H9 (cell line): ENCODE results near the gene SNRNP40. TPM values are rescaled to one million over a fixed set of nuclear protein-coding genes. Genes with fewer than 3 reads are reported as not detected.

Experiments
- DNase-seq: peaks from one replicate; pipeline ENCODE4 v3.0.0-alpha.2; 2017
- H2AFZ ChIP-seq: one replicate; pipeline ENCODE4 v1.6.1; 2013; ENCODE audit warnings: mild to moderate bottlenecking, low read length, control low read depth, moderate library complexity
- H2AK5ac ChIP-seq: 2 replicates; pipeline ENCODE4 v1.6.1; 2013; ENCODE audit warnings: low read length, control low read depth, mixed read lengths; ENCODE audit not compliant: insufficient read length
- H2BK120ac ChIP-seq: one replicate; pipeline ENCODE4 v1.6.1; 2013; ENCODE audit warnings: low read depth, mild to moderate bottlenecking, low read length, control low read depth, inconsistent platforms; ENCODE audit not compliant: poor library complexity, severe bottlenecking
- H2BK12ac ChIP-seq: 2 replicates; pipeline ENCODE4 v1.6.1; 2013; ENCODE audit warnings: low read length, control low read depth, mixed read lengths, low read depth; ENCODE audit not compliant: insufficient read length
- H2BK15ac ChIP-seq: 2 replicates; pipeline ENCODE4 v1.6.1; 2013; ENCODE audit warnings: low read depth, low read length, control low read depth
- H2BK20ac ChIP-seq: one replicate; pipeline ENCODE4 v1.6.1; 2013; ENCODE audit warnings: low read depth, mild to moderate bottlenecking, low read length, control low read depth, inconsistent platforms; ENCODE audit not compliant: poor library complexity, severe bottlenecking
- H2BK5ac ChIP-seq: 2 replicates; pipeline ENCODE4 v1.6.1; 2013; ENCODE audit warnings: low read length, control low read depth, mixed read lengths; ENCODE audit not compliant: insufficient read length
- H3K14ac ChIP-seq: 2 replicates; pipeline ENCODE4 v1.6.1; 2013; ENCODE audit warnings: low read length, control low read depth; ENCODE audit not compliant: insufficient read depth
- H3K18ac ChIP-seq: 2 replicates; pipeline ENCODE4 v1.6.1; 2013; ENCODE audit warnings: low read depth, mild to moderate bottlenecking, mixed read lengths, low read length, control low read depth; ENCODE audit not compliant: insufficient read length
- H3K23ac ChIP-seq: 2 replicates; pipeline ENCODE4 v1.6.1; 2013; ENCODE audit warnings: low read length, control low read depth, mixed read lengths, low read depth; ENCODE audit not compliant: insufficient read length
- H3K23me2 ChIP-seq: 2 replicates; pipeline ENCODE4 v1.6.1; 2013; ENCODE audit warnings: low read depth, mild to moderate bottlenecking, mixed read lengths, low read length, control low read depth; ENCODE audit not compliant: insufficient read length, poor library complexity, severe bottlenecking
- H3K27ac ChIP-seq: 2 replicates; pipeline ENCODE4 v1.5.1; 2013; ENCODE audit warnings: low read length, control low read depth, mixed read lengths, low read depth; ENCODE audit not compliant: insufficient read length
- H3K27me3 ChIP-seq: 2 replicates; pipeline ENCODE4 v1.6.1; 2013; ENCODE audit warnings: low read length, control low read depth, inconsistent platforms; ENCODE audit not compliant: insufficient read depth
- H3K4ac ChIP-seq: 2 replicates; pipeline ENCODE4 v1.6.1; 2013; ENCODE audit warnings: low read depth, mild to moderate bottlenecking, control low read depth, inconsistent platforms, low read length, moderate library complexity
- H3K4me1 ChIP-seq: 2 replicates; pipeline ENCODE4 v1.6.1; 2013; ENCODE audit warnings: low read length, control low read depth, inconsistent platforms; ENCODE audit not compliant: insufficient read depth
- H3K4me2 ChIP-seq: 2 replicates; pipeline ENCODE4 v1.6.1; 2013; ENCODE audit warnings: low read length, control low read depth, mixed read lengths; ENCODE audit not compliant: insufficient read length, insufficient read depth
- H3K56ac ChIP-seq: 2 replicates; pipeline ENCODE4 v1.6.1; 2013; ENCODE audit warnings: low read depth, mild to moderate bottlenecking, mixed read lengths, low read length, control low read depth; ENCODE audit not compliant: insufficient read length
- H3K79me1 ChIP-seq: 2 replicates; pipeline ENCODE4 v1.6.1; 2013; ENCODE audit warnings: low read depth, mild to moderate bottlenecking, moderate library complexity, low read length, control low read depth, inconsistent platforms; ENCODE audit not compliant: insufficient read depth, poor library complexity, severe bottlenecking
- H3K79me2 ChIP-seq: 2 replicates; pipeline ENCODE4 v1.6.1; 2013; ENCODE audit warnings: low read length, control low read depth, inconsistent platforms; ENCODE audit not compliant: insufficient read depth
- H3K9ac ChIP-seq: 2 replicates; pipeline ENCODE4 v1.6.1; 2013; ENCODE audit warnings: low read length, control low read depth, mixed read lengths; ENCODE audit not compliant: insufficient read length; ENCODE audit errors: extremely low read depth
- H3K9me3 ChIP-seq: one replicate; pipeline ENCODE4 v1.6.1; 2013; ENCODE audit warnings: low read depth, low read length, inconsistent platforms; ENCODE audit not compliant: control insufficient read depth
- H3T11ph ChIP-seq: one replicate; pipeline ENCODE4 v1.6.1; 2013; ENCODE audit warnings: mild to moderate bottlenecking, low read length, control low read depth, inconsistent platforms
- H4K20me1 ChIP-seq: one replicate; pipeline ENCODE4 v1.6.1; 2013; ENCODE audit not compliant: control insufficient read depth, insufficient read length, insufficient read depth
- H4K5ac ChIP-seq: 2 replicates; pipeline ENCODE4 v1.6.1; 2013; ENCODE audit warnings: low read depth, mild to moderate bottlenecking, mixed read lengths, low read length, control low read depth; ENCODE audit not compliant: insufficient read length
- H4K8ac ChIP-seq: replicated peaks from 2 replicates; pipeline ENCODE4 v1.6.1; 2013; ENCODE audit warnings: low read length, control low read depth, mixed read lengths, low read depth; ENCODE audit not compliant: insufficient read length
- H4K91ac ChIP-seq: 2 replicates; pipeline ENCODE4 v1.6.1; 2013; ENCODE audit warnings: low read depth, mild to moderate bottlenecking, moderate library complexity, mixed read lengths, low read length, control low read depth; ENCODE audit not compliant: insufficient read length
- H3K27ac Mint-ChIP-seq, 3 experiments: 2 replicates in 2 of 3; 3 replicates in 1 of 3; pipeline ENCODE4 v1.8.0; 2020 to 2021; ENCODE audit warnings: mixed read lengths in 3 of 3, mild to moderate bottlenecking in 1 of 3, moderate library complexity in 1 of 3
- H3K27me3 Mint-ChIP-seq: 2 replicates; pipeline ENCODE4 v1.8.0; 2021; ENCODE audit warnings: low read depth, mild to moderate bottlenecking, moderate library complexity, mixed read lengths
- H3K36me3 Mint-ChIP-seq, 3 experiments: 2 replicates in 2 of 3; 3 replicates in 1 of 3; pipeline ENCODE4 v1.8.0; 2020 to 2021; ENCODE audit warnings: low read depth in 3 of 3, mixed read lengths in 3 of 3; ENCODE audit not compliant: insufficient read depth in 1 of 3
- H3K4me1 Mint-ChIP-seq, 2 experiments: 2 replicates each; pipeline ENCODE4 v1.8.0; 2020; ENCODE audit warnings: mixed read lengths in 2 of 2
- H3K4me3 Mint-ChIP-seq, 2 experiments: 2 replicates in 1 of 2; 3 replicates in 1 of 2; pipeline ENCODE4 v1.8.0; 2020 to 2021; ENCODE audit warnings: mild to moderate bottlenecking in 2 of 2, mixed read lengths in 2 of 2, moderate library complexity in 1 of 2
- H3K9me3 Mint-ChIP-seq, 2 experiments: 2 replicates in 1 of 2; 3 replicates in 1 of 2; pipeline ENCODE4 v1.8.0; 2020; ENCODE audit warnings: mild to moderate bottlenecking in 2 of 2, mixed read lengths in 2 of 2, moderate library complexity in 1 of 2
- CTCF ChIP-seq: fragments of 200-600 bp; sonication (generic); conservative IDR thresholded peaks from 3 replicates; pipeline ENCODE4 v1.8.0; 2021; ENCODE audit warnings: antibody characterized with exemption, mild to moderate bottlenecking
- WGBS: extraction: QIAGEN DNeasy Blood & Tissue Kit; methylation state at CpG from one replicate; pipeline ENCODE4 v1.1.7; 2013; ENCODE audit warnings: missing lambda C conversion rate, low lambda C conversion rate, mixed read lengths; ENCODE audit not compliant: insufficient read length; ENCODE audit errors: extremely low coverage; 5-methylcytosine and 5-hydroxymethylcytosine counted together
- total RNA-seq: library from RNA; stranded (reverse); gene quantifications from 2 replicates; pipeline ENCODE4 v1.2.1, GENCODE V29; 2021

The SNRNP40 gene
- total RNA-seq, 1 experiment from 2014 or later = 132 TPM

- Mint-ChIP-seq H3K4me1 (peaks cover 19 to 25% of the 10 kb centered on the region in 2 experiments), H3K27me3 (no peaks in the 10 kb centered on the region), H3K36me3 (no peaks in the 10 kb centered on the region), H3K9me3 (no peaks in the 10 kb centered on the region), H3K4me3 (no peak overlapping the region; a peak in 1 of 5 replicates), H3K27ac (peak overlapping the region in 2 of 3 experiments; percentile 65 to 88; a peak in 4 of 7 replicates)
- TF ChIP-seq CTCF = no peak
- no peak overlapping the region for H2BK15ac ChIP-seq
- H2BK12ac ChIP-seq = no peak overlapping the region
- no peak overlapping the region for H3K9ac ChIP-seq
- no peaks in the 10 kb centered on the region for H3K27me3 ChIP-seq
- no peak overlapping the region for H2BK120ac ChIP-seq
- H3K14ac ChIP-seq = no peak overlapping the region
- no peak overlapping the region for H2BK5ac ChIP-seq
- no peaks in the 10 kb centered on the region for H4K20me1 ChIP-seq
- no peak overlapping the region for H3K56ac ChIP-seq
- H3K4me1 ChIP-seq = no peaks in the 10 kb centered on the region; the same call in 1 of the 2 replicates
- H4K8ac ChIP-seq = no peak overlapping the region
- peak; percentile 59 for DNase-seq
- H3K4ac ChIP-seq = no peak overlapping the region
- H4K91ac ChIP-seq = no peak overlapping the region
- H2BK20ac ChIP-seq = no peak overlapping the region
- no peak overlapping the region for H3K18ac ChIP-seq
- no peaks in the 10 kb centered on the region for H3K79me1 ChIP-seq
- H3K23ac ChIP-seq = no peak overlapping the region
- no peak overlapping the region for H2AK5ac ChIP-seq
- no peak overlapping the region for H3K27ac ChIP-seq
- no peak overlapping the region for H3K4me2 ChIP-seq
- H3K9me3 ChIP-seq = no peaks in the 10 kb centered on the region
- H2AFZ ChIP-seq = no peak overlapping the region
- H3K23me2 ChIP-seq = no peaks in the 10 kb centered on the region
- no peak overlapping the region for H4K5ac ChIP-seq
- WGBS = no CpG with 5 or more reads among the region's 10 CpGs
- no peaks in the 10 kb centered on the region; the same call in 1 of the 2 replicates for H3K79me2 ChIP-seq
- no peak overlapping the region for H3T11ph ChIP-seq
Observed at GRCh38 chr1:31216016-31216415, 80.6 kb downstream of the SNRNP40 start.
